22Rv1 (cell line): ENCODE results near the gene CDC20.

Experiments
- CTCF ChIP-seq: fragments of 450-650 bp; IDR thresholded peaks from 2 replicates; pipeline ENCODE4 v1.5.1; 2017; ENCODE audit warnings: mild to moderate bottlenecking
- ZFX ChIP-seq: fragments of 450-650 bp; IDR thresholded peaks from 2 replicates; pipeline ENCODE4 v1.6.1; 2017; ENCODE audit warnings: antibody characterized with exemption, borderline replicate concordance

- no peak for TF ChIP-seq CTCF
- TF ChIP-seq ZFX, result no peak
These were observed 28.6 kb upstream of the CDC20 start for GRCh38 chr1:43329995-43330751.
